GOT3 (cell line): Measurements from ENCODE around the gene SNRPA.
"Not testable (repeated sequence)": the region's sequence is repeated elsewhere in the genome, so short reads cannot be mapped to it uniquely, and the experiment has no call there.

ENCODE experiments used
- DNase-seq: peaks from one replicate; lab custom pipeline; 2025; ENCODE audit warnings: mixed read lengths; lab: John Stamatoyannopoulos, UW

SNRPA gene

GRCh38 chr19:40802300-40803169, 51.5 kb downstream of the SNRPA start:
- no peak for DNase-seq

GRCh38 chr19:40803170-40803856, 52.3 kb downstream of the SNRPA start:
- DNase-seq: no peak

GRCh38 chr19:40803857-40804782, 53.1 kb downstream of the SNRPA start:
- DNase-seq: no peak

GRCh38 chr19:40804783-40805242, 53.8 kb downstream of the SNRPA start:
- no peak for DNase-seq

- no peak for DNase-seq
Observed at GRCh38 chr19:40805258-40805868, 54.4 kb downstream of the SNRPA start.

GRCh38 chr19:40806423-40807146, 55.6 kb downstream of the SNRPA start:
- DNase-seq: no peak

- DNase-seq: no peak
Observed at GRCh38 chr19:40807147-40808020, 56.4 kb downstream of the SNRPA start.

- no peak for DNase-seq
Observed at GRCh38 chr19:40808021-40808325, 57.0 kb downstream of the SNRPA start.

- no peak for DNase-seq
Observed at GRCh38 chr19:40808497-40808896, 57.5 kb downstream of the SNRPA start.

GRCh38 chr19:40809358-40810086, 58.5 kb downstream of the SNRPA start:
- no peak for DNase-seq

GRCh38 chr19:40810160-40810559, 59.2 kb downstream of the SNRPA start:
- DNase-seq: no peak

GRCh38 chr19:40810649-40811408, 59.8 kb downstream of the SNRPA start:
- peak; percentile 52 for DNase-seq

GRCh38 chr19:40811478-40812341, 60.7 kb downstream of the SNRPA start:
- no peak for DNase-seq

- DNase-seq: not testable (repeated sequence)
Observed at GRCh38 chr19:40812571-40812970, 61.6 kb downstream of the SNRPA start.

- DNase-seq: no peak
Observed at GRCh38 chr19:40813182-40813581, 62.2 kb downstream of the SNRPA start.
